ENCODE data around the gene CHRNB2. TPM values are rescaled to one million over a fixed set of nuclear protein-coding genes. Genes with fewer than 3 reads are reported as not detected.

Gene CHRNB2
- total and polyA plus RNA-seq, 2 donors (not counting 1 experiment from before 2014, with no cell fraction given): 0.03 TPM; not detected in 1

- Histone ChIP-seq H2AFZ (ENCODE audit: insufficient read depth, low read depth, low read length, poor library complexity, severe bottlenecking) (no peak overlapping the region), H3K9ac (ENCODE audit: low read length) (no peak overlapping the region), H3K4me2 (replicated peaks; ENCODE audit: low read depth, low read length, poor library complexity, severe bottlenecking) (no peak overlapping the region), H3K36me3 (replicated peaks in 1 of 2; ENCODE audit: control extremely low read depth in 1 of 2, control insufficient read depth in 1 of 2, extremely low read depth in 1 of 2, insufficient read depth in 2 of 2, low read length in 1 of 2) (peaks cover 20 to 70% of the 10 kb centered on the region in 2 experiments), H3K79me2 (ENCODE audit: control insufficient read depth, insufficient read depth, low read length) (no peaks in the 10 kb centered on the region), H3K4me1 (ENCODE audit: control insufficient read depth in 2 of 2, insufficient read depth in 2 of 2, low read length in 2 of 2) (no peaks in the 10 kb centered on the region), H3K4me3 (ENCODE audit: control extremely low read depth in 1 of 5, extremely low read depth in 1 of 5, insufficient read depth in 1 of 5, low read depth in 2 of 5, low read length in 4 of 5) (no peak overlapping the region), H4K20me1 (ENCODE audit: control insufficient read depth, insufficient read depth, low read length, poor library complexity, severe bottlenecking) (peaks cover 44% of the 10 kb centered on the region), H3K27me3 (replicated peaks in 1 of 4; ENCODE audit: control extremely low read depth in 1 of 4, control insufficient read depth in 3 of 4, insufficient read depth in 4 of 4, low read length in 3 of 4) (no peaks in the 10 kb centered on the region), H3K27ac (ENCODE audit: low read length in 2 of 2) (no peak overlapping the region), H3K9me3 (ENCODE audit: control extremely low read depth in 1 of 3, control insufficient read depth in 2 of 3, insufficient read depth in 1 of 3, low read length in 2 of 3) (peaks cover 0 to 3% (median 0%) of the 10 kb centered on the region in 3 donors)
- Mint-ChIP-seq H3K4me3 (no peak overlapping the region), H3K27me3 (no peaks in the 10 kb centered on the region), H3K4me1 (peaks cover 9% of the 10 kb centered on the region), H3K27ac (no peak overlapping the region), H3K9me3 (ENCODE audit: insufficient read depth) (no peaks in the 10 kb centered on the region)
- WGBS (ENCODE audit: insufficient coverage): 78% methylated on average over 6 of the region's 6 CpGs
- TF ChIP-seq EZH2 (IDR thresholded peaks at IDR 0.05; ENCODE audit: borderline replicate concordance, insufficient read depth, low read depth, low read length, poor library complexity, severe bottlenecking): no peak
- TF ChIP-seq, protein P1, sequence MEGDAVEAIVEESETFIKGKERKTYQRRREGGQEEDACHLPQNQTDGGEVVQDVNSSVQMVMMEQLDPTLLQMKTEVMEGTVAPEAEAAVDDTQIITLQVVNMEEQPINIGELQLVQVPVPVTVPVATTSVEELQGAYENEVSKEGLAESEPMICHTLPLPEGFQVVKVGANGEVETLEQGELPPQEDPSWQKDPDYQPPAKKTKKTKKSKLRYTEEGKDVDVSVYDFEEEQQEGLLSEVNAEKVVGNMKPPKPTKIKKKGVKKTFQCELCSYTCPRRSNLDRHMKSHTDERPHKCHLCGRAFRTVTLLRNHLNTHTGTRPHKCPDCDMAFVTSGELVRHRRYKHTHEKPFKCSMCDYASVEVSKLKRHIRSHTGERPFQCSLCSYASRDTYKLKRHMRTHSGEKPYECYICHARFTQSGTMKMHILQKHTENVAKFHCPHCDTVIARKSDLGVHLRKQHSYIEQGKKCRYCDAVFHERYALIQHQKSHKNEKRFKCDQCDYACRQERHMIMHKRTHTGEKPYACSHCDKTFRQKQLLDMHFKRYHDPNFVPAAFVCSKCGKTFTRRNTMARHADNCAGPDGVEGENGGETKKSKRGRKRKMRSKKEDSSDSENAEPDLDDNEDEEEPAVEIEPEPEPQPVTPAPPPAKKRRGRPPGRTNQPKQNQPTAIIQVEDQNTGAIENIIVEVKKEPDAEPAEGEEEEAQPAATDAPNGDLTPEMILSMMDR (IDR thresholded peaks at IDR 0.05): no peak
- ATAC-seq (ENCODE audit: low read depth): no peak
- POLR2A ChIA-PET: no interaction called here
- intact Hi-C loops (cut with micrococcal nuclease): no loop called here
- no peak for DNase-seq
- CTCF ChIA-PET: interaction anchor here (6.6 kb wide), 1 partner anchor 69 kb away, joined by 188 read pairs; no protein-coding TSS in a partner anchor
Observed at GRCh38 chr1:154550657-154551056, 16.9 kb upstream of the CHRNB2 start.

- no peak overlapping the region for H3K4me3 Mint-ChIP-seq
- H3K27ac ChIP-seq (ENCODE audit: low read length in 2 of 2): no peak overlapping the region
- H3K4me3 ChIP-seq (ENCODE audit: control extremely low read depth in 1 of 5, extremely low read depth in 1 of 5, insufficient read depth in 1 of 5, low read depth in 2 of 5, low read length in 4 of 5): no peak overlapping the region
- 94% methylated on average over 4 of the region's 4 CpGs for WGBS (ENCODE audit: insufficient coverage)
- H3K27me3 ChIP-seq (replicated peaks in 1 of 4; ENCODE audit: control extremely low read depth in 1 of 4, control insufficient read depth in 3 of 4, insufficient read depth in 4 of 4, low read length in 3 of 4): no peaks in the 10 kb centered on the region
- DNase-seq: no peak
- H4K20me1 ChIP-seq (ENCODE audit: control insufficient read depth, insufficient read depth, low read length, poor library complexity, severe bottlenecking): peaks cover 52% of the 10 kb centered on the region
- TF ChIP-seq, protein P1 (IDR thresholded peaks at IDR 0.05): no peak
- TF ChIP-seq EZH2 (IDR thresholded peaks at IDR 0.05; ENCODE audit: borderline replicate concordance, insufficient read depth, low read depth, low read length, poor library complexity, severe bottlenecking): no peak
- peaks cover 20 to 74% of the 10 kb centered on the region in 2 experiments for H3K36me3 ChIP-seq (replicated peaks in 1 of 2; ENCODE audit: control extremely low read depth in 1 of 2, control insufficient read depth in 1 of 2, extremely low read depth in 1 of 2, insufficient read depth in 2 of 2, low read length in 1 of 2)
- H3K9me3 Mint-ChIP-seq (ENCODE audit: insufficient read depth): no peaks in the 10 kb centered on the region
- ChIA-PET POLR2A (no interaction called here), CTCF (interaction anchor here (0.9 to 6.6 kb wide), 2 partner anchors 70 to 72 kb away, joined by 4 to 188 read pairs; no protein-coding TSS in a partner anchor)
- H3K4me1 ChIP-seq (ENCODE audit: control insufficient read depth in 2 of 2, insufficient read depth in 2 of 2, low read length in 2 of 2): peaks cover 4 to 5% of the 10 kb centered on the region in 2 donors
- H3K9me3 ChIP-seq (ENCODE audit: control extremely low read depth in 1 of 3, control insufficient read depth in 2 of 3, insufficient read depth in 1 of 3, low read length in 2 of 3): peaks cover 0 to 3% (median 0%) of the 10 kb centered on the region in 3 donors
- H2AFZ ChIP-seq (ENCODE audit: insufficient read depth, low read depth, low read length, poor library complexity, severe bottlenecking): no peak overlapping the region
- peaks cover 2% of the 10 kb centered on the region for H3K79me2 ChIP-seq (ENCODE audit: control insufficient read depth, insufficient read depth, low read length)
- no peak overlapping the region for H3K27ac Mint-ChIP-seq
- ATAC-seq (ENCODE audit: low read depth): no peak
- no peaks in the 10 kb centered on the region for H3K27me3 Mint-ChIP-seq
- H3K4me1 Mint-ChIP-seq: peaks cover 17% of the 10 kb centered on the region
- H3K9ac ChIP-seq (ENCODE audit: low read length): no peak overlapping the region
- intact Hi-C loops (cut with micrococcal nuclease): no loop called here
- H3K4me2 ChIP-seq (replicated peaks; ENCODE audit: low read depth, low read length, poor library complexity, severe bottlenecking): no peak overlapping the region
Observed at GRCh38 chr1:154551474-154551873, 16.1 kb upstream of the CHRNB2 start.

Measured in B cell (primary cell).